Neutrophil (primary cell): ENCODE data around the gene GOLGB1.

Experiments used
- H3K27ac ChIP-seq: fragments of 200-600 bp; sonication (generic); 2 replicates; pipeline ENCODE4 v1.5.1; 2016; ENCODE audit warnings: mild to moderate bottlenecking, moderate library complexity
- H3K27me3 ChIP-seq: fragments of 200-600 bp; sonication (generic); 2 replicates; pipeline ENCODE4 v1.6.0; 2016; ENCODE audit warnings: mild to moderate bottlenecking
- H3K36me3 ChIP-seq: fragments of 200-600 bp; sonication (generic); 2 replicates; pipeline ENCODE4 v1.5.1; 2017
- H3K4me1 ChIP-seq, 2 experiments: fragments of 200-600 bp in 1 of 2; sonication (generic) in 1 of 2; 1 replicate in 1 of 2; 2 replicates in 1 of 2; pipeline versions ENCODE4 v1.5.1 to v1.6.1; 2013 to 2016; ENCODE audit warnings: low read depth in 1 of 2, low read length in 1 of 2, mild to moderate bottlenecking in 1 of 2, moderate library complexity in 1 of 2; ENCODE audit not compliant: control insufficient read depth in 1 of 2, insufficient read depth in 1 of 2
- H3K4me3 ChIP-seq, 2 experiments: fragments of 200-600 bp in 1 of 2; sonication (generic) in 1 of 2; 1 replicate in 1 of 2; 2 replicates in 1 of 2; pipeline ENCODE4 v1.5.1; 2013 to 2016; ENCODE audit warnings: low read depth in 1 of 2, low read length in 1 of 2, mild to moderate bottlenecking in 1 of 2, moderate library complexity in 1 of 2
- H3K9me3 ChIP-seq: fragments of 200-600 bp; sonication (generic); 2 replicates; pipeline ENCODE4 v1.5.1; 2016
- TF ChIP-seq, protein P1 (sequence below): fragments of 200-600 bp; sonication (generic); IDR thresholded peaks from 2 replicates; pipeline ENCODE4 v1.5.1; 2016; ENCODE audit warnings: antibody characterized with exemption

GOLGB1 gene

DNA sequence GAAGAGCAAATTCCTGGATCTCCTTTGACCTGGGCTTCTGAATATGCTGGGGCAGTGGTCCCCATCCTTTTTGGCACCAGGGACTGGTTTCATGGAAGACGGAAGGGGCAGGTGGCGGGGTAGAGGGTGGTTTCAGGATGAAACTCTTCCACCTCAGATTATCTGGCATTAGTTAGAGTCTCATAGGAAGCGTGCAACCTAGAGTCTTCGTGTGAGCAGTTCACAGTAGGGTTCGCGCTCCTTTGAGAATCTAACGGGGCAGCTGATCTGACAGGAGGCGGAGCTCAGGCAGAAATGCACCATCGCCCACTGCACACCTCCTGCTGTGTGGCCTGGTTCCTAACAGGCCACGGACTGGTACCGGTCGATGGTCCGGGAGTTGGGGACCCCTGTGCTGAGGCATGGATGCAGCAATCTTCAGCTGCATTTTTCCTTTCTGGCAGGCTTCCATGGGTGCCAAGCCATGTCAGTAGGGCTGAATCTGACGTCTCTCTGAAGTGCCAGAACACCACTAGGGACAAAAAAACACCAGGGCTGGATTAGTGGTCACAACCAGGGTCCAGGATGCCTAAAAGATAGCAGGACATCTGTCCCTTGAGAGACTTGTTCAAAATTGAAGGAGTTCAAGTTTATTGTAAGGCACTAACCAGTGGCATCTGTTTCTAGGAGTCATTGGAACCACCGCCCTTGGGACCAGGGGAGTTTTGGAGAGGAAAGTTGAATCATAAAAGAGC is 8.4 kb upstream of the GOLGB1 start:
- Histone ChIP-seq H3K27me3 (peaks cover 9% of the 10 kb centered on the region), H3K9me3 (no peaks in the 10 kb centered on the region), H3K27ac (no peak overlapping the region), H3K4me1 (no peaks in the 10 kb centered on the region), H3K36me3 (no peaks in the 10 kb centered on the region), H3K4me3 (no peak overlapping the region)
- TF ChIP-seq, protein P1, sequence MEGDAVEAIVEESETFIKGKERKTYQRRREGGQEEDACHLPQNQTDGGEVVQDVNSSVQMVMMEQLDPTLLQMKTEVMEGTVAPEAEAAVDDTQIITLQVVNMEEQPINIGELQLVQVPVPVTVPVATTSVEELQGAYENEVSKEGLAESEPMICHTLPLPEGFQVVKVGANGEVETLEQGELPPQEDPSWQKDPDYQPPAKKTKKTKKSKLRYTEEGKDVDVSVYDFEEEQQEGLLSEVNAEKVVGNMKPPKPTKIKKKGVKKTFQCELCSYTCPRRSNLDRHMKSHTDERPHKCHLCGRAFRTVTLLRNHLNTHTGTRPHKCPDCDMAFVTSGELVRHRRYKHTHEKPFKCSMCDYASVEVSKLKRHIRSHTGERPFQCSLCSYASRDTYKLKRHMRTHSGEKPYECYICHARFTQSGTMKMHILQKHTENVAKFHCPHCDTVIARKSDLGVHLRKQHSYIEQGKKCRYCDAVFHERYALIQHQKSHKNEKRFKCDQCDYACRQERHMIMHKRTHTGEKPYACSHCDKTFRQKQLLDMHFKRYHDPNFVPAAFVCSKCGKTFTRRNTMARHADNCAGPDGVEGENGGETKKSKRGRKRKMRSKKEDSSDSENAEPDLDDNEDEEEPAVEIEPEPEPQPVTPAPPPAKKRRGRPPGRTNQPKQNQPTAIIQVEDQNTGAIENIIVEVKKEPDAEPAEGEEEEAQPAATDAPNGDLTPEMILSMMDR: no peak

DNA sequence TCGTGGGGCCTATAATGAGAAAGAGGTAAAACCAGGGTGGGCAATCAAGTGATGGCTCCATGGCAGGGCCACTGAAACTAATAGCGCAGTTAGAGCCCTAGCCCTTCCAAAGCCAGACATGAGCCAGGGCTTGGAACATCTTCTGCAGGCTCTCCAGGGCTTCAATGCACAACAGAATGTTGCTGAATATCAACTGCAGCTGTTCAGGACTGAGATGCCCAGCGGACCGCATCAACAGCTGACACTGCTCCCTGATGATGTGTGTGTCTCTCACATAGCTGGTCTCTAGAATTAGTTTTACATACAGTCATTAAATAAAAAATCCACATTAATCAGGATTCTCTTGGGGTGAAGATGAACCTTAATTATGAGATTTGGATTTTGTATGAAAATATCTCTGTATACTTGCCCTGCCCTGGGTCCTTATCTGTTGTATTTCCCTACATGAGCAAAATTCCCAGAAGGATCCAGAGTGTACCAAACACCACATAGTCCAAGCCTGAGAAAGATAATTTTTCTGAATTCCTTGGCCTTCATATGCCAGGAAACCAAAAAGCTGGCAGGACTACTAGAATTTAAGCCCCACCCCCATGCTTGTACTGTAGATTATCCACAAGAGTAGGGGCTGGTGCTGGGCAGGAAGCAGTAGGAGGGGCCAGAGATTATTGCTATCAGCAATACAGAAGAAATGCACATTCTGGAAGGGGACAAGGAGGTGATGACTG is 7.7 kb upstream of the GOLGB1 start:
- Histone ChIP-seq H3K4me3 (no peak overlapping the region), H3K27me3 (peaks cover 15% of the 10 kb centered on the region), H3K9me3 (no peaks in the 10 kb centered on the region), H3K4me1 (no peaks in the 10 kb centered on the region), H3K36me3 (no peaks in the 10 kb centered on the region), H3K27ac (no peak overlapping the region)
- TF ChIP-seq, protein P1: no peak

DNA sequence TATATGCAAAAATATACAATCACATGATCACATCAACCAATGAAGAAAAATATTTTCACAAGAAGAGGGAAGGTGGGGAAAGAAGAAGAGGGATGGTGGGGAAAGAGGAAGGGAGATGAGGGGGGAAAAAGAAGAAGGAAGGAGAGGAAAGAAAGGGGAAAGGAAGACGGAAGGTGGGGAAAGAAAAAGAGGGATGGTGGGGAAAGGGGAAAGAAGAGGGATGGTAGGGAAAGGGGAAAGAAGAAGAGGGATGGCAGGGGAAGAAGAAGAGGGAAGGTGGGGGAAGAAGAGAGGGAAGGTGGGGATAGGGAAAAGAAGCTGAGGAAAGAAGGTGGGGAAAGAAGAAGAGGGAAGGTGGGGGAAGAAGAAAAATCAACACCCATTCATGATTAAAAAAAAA is 3.2 kb upstream of the GOLGB1 start:
- Histone ChIP-seq H3K36me3 (no peaks in the 10 kb centered on the region), H3K9me3 (no peaks in the 10 kb centered on the region), H3K4me1 (peaks cover 23% of the 10 kb centered on the region in 2 experiments), H3K4me3 (no peak overlapping the region), H3K27me3 (peaks cover 28% of the 10 kb centered on the region), H3K27ac (no peak overlapping the region)
- TF ChIP-seq, protein P1: no peak

DNA sequence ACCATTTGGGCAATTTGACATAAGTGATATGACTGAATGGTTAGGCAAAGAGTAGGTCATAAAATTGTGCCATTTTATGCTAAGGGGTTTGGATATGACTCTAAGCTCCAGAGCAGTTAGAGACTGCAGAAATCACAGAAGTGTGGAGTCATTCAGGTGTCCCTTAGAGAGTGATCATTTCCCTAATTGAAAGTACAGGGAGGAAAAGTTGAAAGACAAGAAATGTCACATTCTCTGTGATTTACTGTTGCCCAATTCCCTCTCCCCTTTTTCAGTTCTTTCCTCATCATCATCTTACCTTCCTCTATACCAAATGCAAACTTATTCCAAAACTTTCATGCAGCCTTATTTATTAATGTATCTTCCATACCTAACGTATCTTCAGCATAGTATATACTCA is 2.7 kb upstream of the GOLGB1 start:
- Histone ChIP-seq H3K9me3 (no peaks in the 10 kb centered on the region), H3K27ac (no peak overlapping the region), H3K4me1 (peaks cover 23% of the 10 kb centered on the region in 2 experiments), H3K36me3 (no peaks in the 10 kb centered on the region), H3K27me3 (peaks cover 28% of the 10 kb centered on the region), H3K4me3 (no peak overlapping the region)
- TF ChIP-seq, protein P1: no peak

DNA sequence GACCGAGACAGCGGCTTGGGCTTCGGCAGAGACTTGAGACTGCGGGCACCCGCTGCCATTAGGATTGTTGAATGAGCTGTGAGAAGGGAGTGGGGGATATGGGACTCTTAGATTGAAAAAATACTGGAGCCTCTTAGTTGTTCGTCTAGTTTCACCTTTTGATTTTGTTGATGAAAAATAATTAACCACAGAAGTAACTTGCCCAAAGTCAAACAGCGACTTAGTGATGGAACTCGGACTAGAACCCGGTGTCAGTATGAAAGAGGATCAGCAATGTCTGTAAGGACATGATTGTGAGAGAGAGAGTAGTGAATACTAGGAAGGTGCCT is 510 bp upstream of the GOLGB1 start:
- H3K27me3 ChIP-seq: peaks cover 28% of the 10 kb centered on the region
- peak overlapping the region; percentile 93 to 95 for H3K4me3 ChIP-seq
- peaks cover 23% of the 10 kb centered on the region in 2 experiments for H3K4me1 ChIP-seq
- TF ChIP-seq, protein P1: no peak
- no peaks in the 10 kb centered on the region for H3K9me3 ChIP-seq
- H3K36me3 ChIP-seq: no peaks in the 10 kb centered on the region
- H3K27ac ChIP-seq: peak overlapping the region; percentile 94
